Activated naive CD8-positive, alpha-beta T cell (primary cell): ENCODE data around the gene SLC5A3.

Source experiments
- H3K27ac Mint-ChIP-seq: one replicate; pipeline ENCODE4 v1.8.0; 2021; ENCODE audit warnings: mixed read lengths
- H3K27me3 Mint-ChIP-seq: one replicate; pipeline ENCODE4 v1.8.0; 2021; ENCODE audit warnings: mixed read lengths
- H3K36me3 Mint-ChIP-seq: one replicate; pipeline ENCODE4 v1.8.0; 2021; ENCODE audit warnings: mixed read lengths
- H3K4me1 Mint-ChIP-seq: one replicate; pipeline ENCODE4 v1.8.0; 2021; ENCODE audit warnings: low read depth, mixed read lengths
- H3K4me3 Mint-ChIP-seq: one replicate; pipeline ENCODE4 v1.8.0; 2021; ENCODE audit warnings: mild to moderate bottlenecking, mixed read lengths
- H3K9me3 Mint-ChIP-seq: one replicate; pipeline ENCODE4 v1.8.0; 2021; ENCODE audit warnings: low read depth, mixed read lengths

Gene SLC5A3

GRCh38 chr21:34073032-34073748 lies at the start of gene SLC5A3, which contains the start of gene MRPS6:
SLC5A3 (plus strand) TSS chr21:34073578; CDS start chr21:34095199, 21,621 bp downstream.
MRPS6 (plus strand) TSS chr21:34073578; CDS start chr21:34073701, 123 bp downstream.
- H3K27me3 Mint-ChIP-seq: no peaks in the 10 kb centered on the region
- H3K36me3 Mint-ChIP-seq: peaks cover 18% of the 10 kb centered on the region
- H3K27ac Mint-ChIP-seq: peak within 1 kb of the TSS; percentile 95
- H3K4me3 Mint-ChIP-seq: peak within 1 kb of the TSS; percentile 87
- H3K9me3 Mint-ChIP-seq: no peaks in the 10 kb centered on the region
- H3K4me1 Mint-ChIP-seq: peaks cover 46% of the 10 kb centered on the region

GRCh38 chr21:34023691-34024373 lies 49.5 kb upstream of the SLC5A3 start:
- Mint-ChIP-seq H3K27ac (no peak overlapping the region), H3K36me3 (no peaks in the 10 kb centered on the region), H3K4me3 (no peak overlapping the region), H3K27me3 (no peaks in the 10 kb centered on the region), H3K4me1 (peaks cover 17% of the 10 kb centered on the region), H3K9me3 (no peaks in the 10 kb centered on the region)

GRCh38 chr21:34024374-34024693 lies 49.0 kb upstream of the SLC5A3 start:
- H3K27ac Mint-ChIP-seq: no peak overlapping the region
- no peaks in the 10 kb centered on the region for H3K27me3 Mint-ChIP-seq
- no peaks in the 10 kb centered on the region for H3K36me3 Mint-ChIP-seq
- peaks cover 15% of the 10 kb centered on the region for H3K4me1 Mint-ChIP-seq
- H3K4me3 Mint-ChIP-seq: no peak overlapping the region
- no peaks in the 10 kb centered on the region for H3K9me3 Mint-ChIP-seq

DNA sequence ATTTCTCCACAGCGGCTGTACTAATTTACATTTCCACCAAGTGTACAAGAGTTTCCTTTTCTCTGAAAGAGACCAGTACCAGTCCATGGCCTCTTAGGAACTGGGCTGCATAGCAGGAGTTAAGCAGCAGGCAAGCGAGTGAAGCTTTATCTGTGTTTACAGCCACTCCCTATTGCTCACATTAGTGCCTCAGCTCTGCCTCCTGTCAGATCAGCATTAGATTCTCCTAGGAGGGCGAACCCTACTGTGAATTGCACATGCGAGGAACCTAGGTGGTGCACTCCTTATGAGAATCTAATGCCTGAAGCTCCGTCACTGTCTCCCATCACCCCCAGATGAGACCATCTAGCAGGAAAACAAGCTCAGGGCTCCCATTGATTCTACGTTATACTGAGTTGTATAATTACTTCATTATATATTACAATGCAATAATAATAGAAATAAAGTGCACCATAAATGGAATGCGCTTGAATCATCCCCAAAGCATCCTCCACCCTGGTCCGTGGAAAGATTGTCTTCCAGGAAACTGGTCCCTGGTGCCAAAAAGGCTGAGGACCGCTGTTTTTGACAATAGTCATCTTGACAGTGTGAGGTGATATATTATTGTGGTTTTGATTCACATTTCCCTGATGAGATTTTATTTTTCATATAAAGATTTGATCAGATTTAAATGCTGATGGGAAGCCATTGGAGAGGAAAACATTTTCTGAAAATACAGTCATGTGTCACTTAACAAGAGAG lies 45.5 kb upstream of the SLC5A3 start:
- peaks cover 23% of the 10 kb centered on the region for H3K4me1 Mint-ChIP-seq
- H3K4me3 Mint-ChIP-seq: no peak overlapping the region
- H3K36me3 Mint-ChIP-seq: no peaks in the 10 kb centered on the region
- H3K27me3 Mint-ChIP-seq: no peaks in the 10 kb centered on the region
- no peaks in the 10 kb centered on the region for H3K9me3 Mint-ChIP-seq
- H3K27ac Mint-ChIP-seq: no peak overlapping the region

GRCh38 chr21:34029743-34030528 lies 43.4 kb upstream of the SLC5A3 start:
- Mint-ChIP-seq H3K4me1 (peaks cover 25% of the 10 kb centered on the region), H3K9me3 (no peaks in the 10 kb centered on the region), H3K27me3 (no peaks in the 10 kb centered on the region), H3K36me3 (no peaks in the 10 kb centered on the region), H3K27ac (peak overlapping the region; percentile 92), H3K4me3 (peak overlapping the region; percentile 48)

GRCh38 chr21:34031835-34032370 lies 41.5 kb upstream of the SLC5A3 start:
- Mint-ChIP-seq H3K27me3 (no peaks in the 10 kb centered on the region), H3K27ac (peak overlapping the region; percentile 34), H3K4me3 (no peak overlapping the region), H3K36me3 (peaks cover 5% of the 10 kb centered on the region), H3K9me3 (peaks cover 4% of the 10 kb centered on the region), H3K4me1 (peaks cover 25% of the 10 kb centered on the region)

- Mint-ChIP-seq H3K36me3 (peaks cover 5% of the 10 kb centered on the region), H3K27ac (no peak overlapping the region), H3K4me3 (no peak overlapping the region), H3K4me1 (peaks cover 25% of the 10 kb centered on the region), H3K9me3 (peaks cover 4% of the 10 kb centered on the region), H3K27me3 (no peaks in the 10 kb centered on the region)
These were observed 38.9 kb upstream of the SLC5A3 start for GRCh38 chr21:34034369-34035014.

DNA sequence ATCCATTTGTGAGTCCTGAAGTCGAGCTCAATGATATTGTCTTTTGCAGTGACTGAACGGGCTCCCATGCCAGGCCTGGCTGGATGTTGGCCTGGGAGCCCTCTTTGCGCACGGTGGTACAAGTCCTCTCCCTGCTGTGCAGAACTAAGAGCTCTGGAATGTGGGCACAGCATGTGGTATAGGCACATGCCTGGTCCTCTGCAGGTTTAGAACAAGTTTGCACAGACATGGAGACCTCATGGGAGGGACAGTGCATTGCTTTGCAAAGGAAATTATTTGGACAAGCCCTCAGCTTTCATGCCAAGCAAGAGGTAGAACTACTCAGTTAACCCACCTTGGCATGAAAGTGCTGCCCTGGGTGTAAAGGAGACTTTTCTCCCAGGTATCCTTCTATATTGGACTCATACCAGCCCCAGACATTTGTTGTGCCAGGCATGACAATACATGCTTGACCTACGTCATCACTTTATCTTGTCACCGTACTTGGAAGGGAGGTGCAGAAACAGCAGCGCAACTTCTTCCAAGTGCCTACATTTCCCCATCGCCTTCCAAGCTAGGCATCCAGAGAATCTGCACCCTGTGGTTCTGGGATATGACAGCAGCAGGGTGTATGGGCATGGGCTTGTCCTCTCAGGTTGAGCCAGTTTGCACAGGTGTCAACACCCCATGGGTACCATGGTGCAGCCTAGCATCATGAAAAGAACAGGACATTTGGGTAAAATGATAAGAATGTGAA lies 37.6 kb upstream of the SLC5A3 start:
- H3K4me3 Mint-ChIP-seq: no peak overlapping the region
- peaks cover 17% of the 10 kb centered on the region for H3K4me1 Mint-ChIP-seq
- no peaks in the 10 kb centered on the region for H3K27me3 Mint-ChIP-seq
- no peak overlapping the region for H3K27ac Mint-ChIP-seq
- H3K9me3 Mint-ChIP-seq: peaks cover 4% of the 10 kb centered on the region
- peaks cover 5% of the 10 kb centered on the region for H3K36me3 Mint-ChIP-seq

DNA sequence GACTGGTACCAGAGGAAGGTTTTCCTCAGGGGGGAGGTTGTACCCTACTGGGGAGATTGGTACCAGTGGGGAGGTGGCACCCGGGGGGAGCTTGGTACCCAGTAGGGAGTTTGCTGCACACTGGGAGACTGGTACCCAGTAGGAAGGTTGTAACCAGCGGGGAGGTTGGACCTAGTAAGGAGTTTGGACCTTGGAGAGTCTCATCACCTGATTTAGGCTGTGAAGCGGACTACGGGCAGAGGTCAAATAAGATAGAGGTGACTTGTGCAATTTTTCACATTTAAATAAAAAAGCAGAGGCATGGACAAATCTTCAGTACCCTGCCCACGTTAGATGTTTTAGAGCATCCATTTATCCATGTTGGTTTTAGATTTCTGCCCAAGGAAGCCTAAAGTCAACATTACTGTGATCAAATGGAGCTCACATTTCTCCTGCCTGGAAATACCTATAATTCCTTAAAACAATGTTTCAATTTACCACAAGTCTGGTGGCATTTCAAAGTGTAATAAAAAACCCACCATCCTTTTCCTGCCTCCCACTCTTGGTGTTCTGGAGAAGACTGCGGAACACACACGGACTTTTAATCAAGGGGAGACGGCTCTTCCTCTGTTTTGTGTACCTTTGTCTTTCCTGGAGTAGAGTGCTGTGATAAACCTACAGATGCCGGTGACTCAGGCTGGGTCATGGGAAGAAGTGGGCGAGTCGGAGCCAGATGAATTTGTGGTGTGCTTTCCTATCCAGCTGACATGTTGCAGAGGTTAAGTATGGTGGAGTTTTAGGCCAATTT lies 36.2 kb upstream of the SLC5A3 start:
- H3K27ac Mint-ChIP-seq: no peak overlapping the region
- no peaks in the 10 kb centered on the region for H3K27me3 Mint-ChIP-seq
- H3K36me3 Mint-ChIP-seq: peaks cover 5% of the 10 kb centered on the region
- H3K4me3 Mint-ChIP-seq: no peak overlapping the region
- H3K4me1 Mint-ChIP-seq: peaks cover 7% of the 10 kb centered on the region
- H3K9me3 Mint-ChIP-seq: peaks cover 4% of the 10 kb centered on the region

GRCh38 chr21:34039678-34040382 lies 33.5 kb upstream of the SLC5A3 start:
- H3K27ac Mint-ChIP-seq: no peak overlapping the region
- H3K27me3 Mint-ChIP-seq: no peaks in the 10 kb centered on the region
- H3K4me3 Mint-ChIP-seq: no peak overlapping the region
- H3K36me3 Mint-ChIP-seq: peaks cover 5% of the 10 kb centered on the region
- no peaks in the 10 kb centered on the region for H3K4me1 Mint-ChIP-seq
- peaks cover 4% of the 10 kb centered on the region for H3K9me3 Mint-ChIP-seq

DNA sequence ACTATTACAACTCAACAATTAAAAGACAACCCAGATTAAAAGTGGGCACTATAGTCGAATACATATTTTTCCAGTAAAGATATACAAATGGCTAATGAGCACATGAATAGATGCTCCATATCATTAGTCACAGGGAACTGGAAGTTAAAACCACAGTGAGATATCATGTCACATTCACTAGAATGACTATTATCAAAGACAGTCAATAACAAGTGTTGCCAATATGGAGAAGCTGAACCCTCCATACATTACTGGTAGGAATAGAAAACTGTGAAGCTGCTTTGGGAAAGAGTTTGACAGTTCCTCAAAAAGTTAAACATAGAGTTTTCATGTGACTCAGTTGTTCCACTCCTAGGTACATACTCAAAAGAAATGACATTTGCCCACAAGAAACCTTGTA lies 30.6 kb upstream of the SLC5A3 start:
- no peak overlapping the region for H3K4me3 Mint-ChIP-seq
- peaks cover 3% of the 10 kb centered on the region for H3K4me1 Mint-ChIP-seq
- no peaks in the 10 kb centered on the region for H3K36me3 Mint-ChIP-seq
- H3K27me3 Mint-ChIP-seq: no peaks in the 10 kb centered on the region
- H3K27ac Mint-ChIP-seq: no peak overlapping the region
- no peaks in the 10 kb centered on the region for H3K9me3 Mint-ChIP-seq

DNA sequence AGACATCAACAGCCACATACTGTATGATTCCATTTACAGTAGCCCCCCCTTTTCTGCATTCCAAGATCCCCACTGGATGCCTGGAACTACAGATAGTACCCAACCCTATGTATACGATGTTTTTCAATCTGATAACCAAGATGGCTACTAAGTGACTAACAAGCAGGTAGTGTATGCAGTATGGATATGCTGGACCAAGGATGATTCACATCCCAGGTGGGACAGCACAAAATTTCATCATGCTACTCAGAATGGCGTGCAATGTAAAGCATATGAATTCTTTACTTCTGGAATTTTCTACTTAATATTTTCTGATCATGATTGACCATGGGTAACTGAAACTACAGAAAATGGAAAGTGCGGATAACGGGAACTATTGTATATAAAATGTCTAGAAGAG lies 30.0 kb upstream of the SLC5A3 start:
- Mint-ChIP-seq H3K4me3 (no peak overlapping the region), H3K27ac (no peak overlapping the region), H3K36me3 (no peaks in the 10 kb centered on the region), H3K4me1 (peaks cover 3% of the 10 kb centered on the region), H3K27me3 (no peaks in the 10 kb centered on the region), H3K9me3 (no peaks in the 10 kb centered on the region)
